ENCODE data around the gene TOM1L2. TPM values are rescaled to one million over a fixed set of nuclear protein-coding genes. Genes with fewer than 3 reads are reported as not detected.

TOM1L2 gene
- total and polyA plus RNA-seq, 2 of the 4 experiments (the other 2 are of a cell fraction): 34.4 to 51.7 TPM

GRCh38 chr17:17917394-17917793, 54.8 kb downstream of the TOM1L2 start (continued):
- no peak for TF ChIP-seq MAZ (IDR thresholded peaks at IDR 0.05; ENCODE audit: borderline replicate concordance, low read depth, low read length)
- no peak for TF ChIP-seq MXI1 (IDR thresholded peaks at IDR 0.05; ENCODE audit: borderline replicate concordance, low read depth, low read length)
- no peak for TF ChIP-seq NFE2L2 (IDR thresholded peaks at IDR 0.05; ENCODE audit: low read depth, low read length)
- TF ChIP-seq CEBPB (IDR thresholded peaks at IDR 0.05; ENCODE audit: low read depth, low read length): no peak
- TF ChIP-seq RAD21 (IDR thresholded peaks at IDR 0.05; ENCODE audit: low read length): no peak
- no peak for TF ChIP-seq FOS (IDR thresholded peaks at IDR 0.05; ENCODE audit: low read depth, low read length)

- no peak overlapping the region for H2BK5ac ChIP-seq (ENCODE audit: low read depth, low read length, poor library complexity, severe bottlenecking)
- H3K18ac ChIP-seq (ENCODE audit: low read depth, low read length): no peak overlapping the region
- TF ChIP-seq MAFK (IDR thresholded peaks at IDR 0.05; ENCODE audit: low read depth, low read length) (no peak), CHD1 (IDR thresholded peaks at IDR 0.05; ENCODE audit: low read depth, low read length) (no peak), CEBPB (IDR thresholded peaks at IDR 0.05; ENCODE audit: low read depth, low read length) (no peak)
- POLR2A ChIA-PET (ENCODE audit: unreplicated experiment): no interaction called here
- no peaks in the 10 kb centered on the region for H3K9me3 ChIP-seq (ENCODE audit: control insufficient read depth, insufficient read depth, low read length)
- H2BK120ac ChIP-seq (ENCODE audit: low read depth, low read length): no peak overlapping the region
- peaks cover 13% of the 10 kb centered on the region for H3K4me1 ChIP-seq (ENCODE audit: control insufficient read depth, insufficient read depth, low read length)
- H2AK5ac ChIP-seq (ENCODE audit: low read depth, low read length): no peak overlapping the region
- H3K4me2 ChIP-seq (ENCODE audit: low read depth, low read length): no peak overlapping the region
- no peak overlapping the region for H3K23ac ChIP-seq (ENCODE audit: low read depth, low read length)
- no peak overlapping the region for H3K27ac ChIP-seq (ENCODE audit: insufficient read depth, low read length)
- H4K20me1 ChIP-seq (ENCODE audit: insufficient read depth, low read length): no peaks in the 10 kb centered on the region
- in situ Hi-C loops (cut with MboI; ENCODE audit: low sequenced_read_pairs): no loop called here
- no peaks in the 10 kb centered on the region for H3K27me3 ChIP-seq (ENCODE audit: control insufficient read depth, insufficient read depth, low read length)
- CTCF ChIA-PET: no interaction called here
- H3K79me1 ChIP-seq (ENCODE audit: low read depth in 1 of 2, low read length in 2 of 2): peaks cover 19 to 52% of the 10 kb centered on the region in 2 experiments
- H2BK15ac ChIP-seq (ENCODE audit: low read depth, low read length): no peak overlapping the region
- H4K5ac ChIP-seq (ENCODE audit: low read depth, low read length): no peak overlapping the region
- H3K56ac ChIP-seq (ENCODE audit: extremely low read depth, insufficient read depth, low read length): no peak overlapping the region
- no peak overlapping the region for H4K91ac ChIP-seq (ENCODE audit: insufficient read depth, low read depth, low read length)
- H4K8ac ChIP-seq (ENCODE audit: low read depth in 2 of 2, low read length in 2 of 2): no peak overlapping the region
- no peak overlapping the region for H3K14ac ChIP-seq (replicated peaks; ENCODE audit: low read depth, low read length)
- no peaks in the 10 kb centered on the region for H3K36me3 ChIP-seq (ENCODE audit: control insufficient read depth, insufficient read depth, low read length)
- DNase-seq (no peak), ATAC-seq (ENCODE audit: low read depth) (no peak)
- H2AK9ac ChIP-seq (replicated peaks; ENCODE audit: low read depth, low read length, poor library complexity): no peak overlapping the region
- BruUV-seq (replicated peaks): no TSS peak
- H3K9ac ChIP-seq (ENCODE audit: low read depth, low read length): no peak overlapping the region
- intact Hi-C loops (cut with micrococcal nuclease): loop anchor here (2.0 kb wide), 1 partner anchor 14 kb away; no protein-coding TSS in a partner anchor
- no peak overlapping the region for H3K4me3 ChIP-seq (ENCODE audit: insufficient read depth, low read depth, low read length)
- no peak overlapping the region for H2AFZ ChIP-seq (replicated peaks; ENCODE audit: low read length, poor library complexity)
- H2BK20ac ChIP-seq (ENCODE audit: low read depth, low read length): no peak overlapping the region
- no peak overlapping the region for H3K4ac ChIP-seq (ENCODE audit: low read depth, low read length)
- peaks cover 13% of the 10 kb centered on the region; the same call in 1 of the 2 replicates for H3K9me1 ChIP-seq (ENCODE audit: insufficient read depth, low read length)
- dilution Hi-C loops (cut with HindIII; ENCODE audit: low sequenced_read_pairs, unreplicated experiment): no loop called here
Measured at GRCh38 chr17:17915183-17915582, 57.0 kb downstream of the TOM1L2 start.

All from IMR-90 (cell line).